Erythroblast (primary cell): Measurements from ENCODE around the gene ZSWIM5.
"Not testable (repeated sequence)": the region's sequence is repeated elsewhere in the genome, so short reads cannot be mapped to it uniquely, and the experiment has no call there.

ENCODE experiments used
- DNase-seq, 2 experiments: peaks; one replicate each; lab custom pipeline; 2025; lab: John Stamatoyannopoulos, UW
- GATA1 ChIP-seq: IDR thresholded peaks from 2 replicates; pipeline ENCODE4 v1.6.1; 2011; ENCODE audit warnings: low read depth, mild to moderate bottlenecking, control low read depth, low read length, moderate library complexity
- POLR2A ChIP-seq: IDR thresholded peaks from 2 replicates; pipeline ENCODE4 v1.6.1; 2011; ENCODE audit warnings: mild to moderate bottlenecking, low read length

Gene ZSWIM5

DNA sequence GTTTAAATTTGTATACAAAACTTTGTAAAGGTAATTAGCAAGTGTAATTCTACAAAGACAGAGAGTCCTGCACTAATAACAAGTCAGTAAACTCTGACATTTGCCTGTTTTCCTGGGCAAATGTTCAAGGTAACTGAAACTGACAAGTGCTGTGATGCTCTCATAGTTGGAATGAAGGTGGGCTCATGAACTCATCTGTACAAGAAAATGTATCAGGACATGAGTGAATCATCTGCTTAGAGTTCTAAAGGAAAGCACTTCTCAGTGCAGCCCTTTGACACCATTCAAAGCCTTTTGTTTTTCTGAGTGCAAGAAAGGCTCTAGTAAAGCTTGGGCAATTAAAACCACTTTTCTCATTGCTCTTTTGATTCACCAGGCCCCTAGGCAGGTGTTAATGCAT lies 102.9 kb downstream of the ZSWIM5 start:
- TF ChIP-seq GATA1 (no peak), POLR2A (no peak)
- DNase-seq: no peak

DNA sequence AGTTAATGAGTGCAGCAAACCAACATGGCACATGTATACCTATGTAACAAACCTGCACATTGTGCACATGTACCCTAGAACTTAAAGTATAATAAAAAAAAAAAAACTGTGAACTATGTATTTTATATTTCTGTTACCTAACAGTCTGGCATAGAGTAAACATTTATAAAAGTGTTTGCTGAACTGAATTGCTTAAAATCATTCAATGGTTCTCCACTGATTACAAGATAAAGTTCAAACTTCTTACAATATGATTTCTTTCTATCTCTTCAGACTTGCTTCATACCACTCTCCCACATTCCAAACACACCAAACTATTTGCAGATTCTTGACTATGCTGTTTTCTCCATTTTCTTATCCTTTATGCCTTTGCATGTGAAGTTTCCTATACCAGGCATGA lies 104.5 kb downstream of the ZSWIM5 start:
- TF ChIP-seq POLR2A (no peak), GATA1 (no peak)

DNA sequence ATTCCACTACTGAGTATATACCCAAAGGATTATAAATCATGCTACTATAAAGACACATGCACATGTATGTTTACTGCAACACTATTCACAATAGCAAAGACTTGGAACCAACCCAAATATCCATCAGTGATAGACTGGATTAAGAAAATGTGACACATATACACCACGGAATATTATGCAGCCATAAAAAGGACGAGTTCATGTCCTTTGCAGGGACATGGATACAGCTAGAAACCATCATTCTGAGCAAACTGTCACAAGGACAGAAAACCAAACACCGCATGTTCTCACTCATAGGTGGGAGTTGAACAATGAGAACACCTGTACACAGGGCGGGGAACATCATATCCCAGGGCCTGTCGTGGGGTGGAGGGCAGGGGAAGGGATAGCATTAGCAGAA lies 104.9 kb downstream of the ZSWIM5 start:
- not testable (repeated sequence) for DNase-seq

More for the DNA sequence above, 104.5 kb downstream of the ZSWIM5 start:
- DNase-seq: no peak

- no peak for DNase-seq
- TF ChIP-seq GATA1 (no peak), POLR2A (no peak)
These were observed 108.5 kb downstream of the ZSWIM5 start for GRCh38 chr1:45097944-45098343.

- no peak for DNase-seq
- TF ChIP-seq GATA1 (no peak), POLR2A (no peak)
These were observed 109.3 kb downstream of the ZSWIM5 start for GRCh38 chr1:45097079-45097478.

DNA sequence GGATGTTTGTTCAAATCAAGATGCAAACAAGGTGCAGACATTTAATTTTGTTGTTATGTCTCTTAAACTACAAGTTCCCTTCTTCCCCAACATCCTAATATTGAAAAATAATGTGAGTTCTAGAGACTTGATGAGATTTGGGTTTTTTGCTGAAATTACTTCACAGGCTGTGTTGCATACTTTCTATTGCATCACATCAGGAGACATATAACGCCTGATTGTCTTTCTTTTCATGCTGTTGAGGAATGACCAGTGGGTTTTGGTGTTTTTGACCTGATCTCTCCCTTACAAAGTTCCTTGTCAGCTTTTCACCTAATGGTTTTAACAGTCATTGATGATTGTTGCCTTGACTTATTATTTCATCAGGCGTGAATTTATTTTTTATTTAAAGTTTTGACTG lies 111.0 kb downstream of the ZSWIM5 start:
- DNase-seq: no peak
- TF ChIP-seq POLR2A (no peak), GATA1 (no peak)

DNA sequence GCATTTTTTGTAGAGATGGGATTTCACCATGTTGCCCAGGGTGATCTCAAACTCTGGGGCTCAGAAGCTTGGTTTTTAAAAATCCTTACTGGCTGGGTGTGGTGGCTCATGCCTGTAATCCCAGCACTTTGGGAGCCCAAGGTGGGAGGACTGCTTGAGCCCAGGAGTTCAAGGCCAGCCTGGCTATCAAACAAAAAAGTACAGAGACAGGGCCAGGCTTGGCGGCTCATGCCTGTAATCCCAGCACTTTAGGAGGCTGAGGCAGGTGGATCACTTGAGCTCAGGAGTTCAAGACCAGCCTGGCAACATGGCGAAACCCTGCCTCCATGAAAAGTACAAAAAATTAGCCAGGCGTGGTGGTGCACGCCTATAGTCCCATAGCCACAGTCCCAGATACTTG lies 112.0 kb downstream of the ZSWIM5 start:
- DNase-seq: not testable (repeated sequence)

DNA sequence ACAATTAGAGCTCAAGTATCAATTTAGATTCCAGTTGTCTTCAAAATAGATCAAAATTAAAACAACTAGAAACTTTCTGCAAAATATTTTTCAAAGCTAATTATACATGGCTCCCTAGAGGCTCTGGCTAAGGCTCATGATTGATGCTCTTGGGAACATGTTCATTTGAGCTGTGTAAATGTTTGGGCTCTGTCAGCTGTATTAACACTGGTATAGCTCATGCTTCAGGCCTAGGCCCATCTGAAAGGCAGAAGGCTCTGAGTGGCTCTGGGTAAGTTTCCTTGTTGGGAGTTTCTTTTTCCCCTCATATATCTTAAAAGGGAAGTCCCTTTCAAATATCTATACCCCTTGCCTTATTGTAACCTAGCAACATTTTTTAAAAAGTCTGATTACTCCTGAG lies 113.1 kb downstream of the ZSWIM5 start:
- TF ChIP-seq POLR2A: no peak
- no peak for DNase-seq

DNA sequence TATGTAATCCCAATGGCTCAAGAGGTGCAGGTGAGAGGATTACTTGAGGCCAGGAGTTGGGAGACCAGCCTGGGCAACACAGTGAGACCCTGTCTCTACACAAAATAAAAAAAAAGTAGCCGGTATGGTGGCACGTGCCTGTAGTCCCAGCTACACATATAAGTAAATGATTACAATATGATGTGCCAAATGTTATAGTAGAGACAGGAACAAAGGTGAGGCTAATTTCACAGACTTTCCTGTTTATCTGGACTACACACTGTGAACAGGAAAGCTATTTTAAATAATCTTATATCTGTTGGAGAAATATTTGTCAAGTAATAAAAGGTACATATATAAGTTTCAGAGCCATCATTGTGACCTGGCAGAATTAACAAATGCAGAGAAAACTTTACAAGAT lies 116.7 kb downstream of the ZSWIM5 start:
- DNase-seq: no peak
- TF ChIP-seq GATA1 (no peak), POLR2A (no peak)

- no peak for DNase-seq
- TF ChIP-seq POLR2A (no peak), GATA1 (no peak)
These were observed 121.8 kb downstream of the ZSWIM5 start for GRCh38 chr1:45084562-45084961.

DNA sequence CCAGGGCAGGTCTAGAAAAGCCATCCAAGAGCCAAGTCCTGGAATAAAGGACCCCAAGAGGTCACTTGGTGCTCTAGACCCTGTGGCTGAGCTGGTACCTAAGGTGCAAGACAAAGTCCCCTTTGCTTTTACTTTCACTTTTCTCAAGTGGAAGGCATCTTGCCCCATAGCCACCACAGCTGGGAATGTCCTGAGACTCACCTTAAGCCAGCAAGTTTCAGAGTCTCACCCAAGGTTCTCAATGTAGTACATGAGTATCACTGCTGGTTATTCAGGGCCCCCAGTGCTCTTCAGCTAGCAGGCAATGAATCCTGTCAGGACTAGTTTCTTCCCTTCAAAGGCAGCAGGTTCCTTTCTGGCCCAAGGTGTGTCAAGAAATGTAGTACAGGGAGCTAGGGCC lies 126.9 kb downstream of the ZSWIM5 start:
- DNase-seq: no peak
- TF ChIP-seq POLR2A (no peak), GATA1 (no peak)

- DNase-seq: not testable (repeated sequence)
These were observed 129.4 kb downstream of the ZSWIM5 start for GRCh38 chr1:45076959-45077358.

DNA sequence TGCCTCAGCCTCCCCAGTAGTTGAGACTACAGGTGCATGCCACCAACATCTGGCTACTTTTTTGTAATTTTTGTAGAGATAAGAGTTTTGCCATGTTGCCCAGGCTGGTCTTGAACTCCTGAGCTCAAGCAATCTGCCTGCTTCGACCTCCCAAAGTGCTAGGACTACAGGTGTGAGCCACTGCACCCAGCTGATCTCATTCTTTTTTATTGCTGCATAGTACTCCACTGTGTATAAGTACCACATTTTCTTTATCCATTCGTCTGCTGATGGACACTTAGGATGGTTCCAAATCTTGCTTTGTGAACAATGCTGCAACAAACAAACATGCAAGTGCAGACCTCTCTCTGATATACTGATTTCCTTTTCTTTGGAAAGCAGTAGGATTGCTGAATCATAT lies 134.8 kb downstream of the ZSWIM5 start:
- no peak for DNase-seq
- no peak for TF ChIP-seq GATA1
- TF ChIP-seq POLR2A: no peak

DNA sequence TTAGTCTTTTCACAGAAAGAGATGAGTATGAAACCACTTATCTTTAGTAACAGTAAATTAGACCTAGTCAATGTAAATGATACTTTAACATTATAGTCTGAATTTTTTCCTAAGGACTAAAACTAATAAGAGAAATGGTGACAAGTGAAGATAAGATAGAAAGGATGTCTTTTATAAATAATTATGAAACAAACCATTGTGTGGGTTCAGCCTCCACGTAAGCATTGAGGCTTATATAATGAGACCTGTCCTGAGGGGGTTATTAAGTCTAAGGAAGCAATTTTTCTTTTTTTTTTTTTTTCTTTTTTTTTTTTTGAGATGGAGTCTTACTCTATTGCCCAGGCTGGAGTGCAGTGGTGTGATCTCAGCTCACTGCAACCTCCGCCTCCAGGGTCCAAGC lies 138.6 kb downstream of the ZSWIM5 start:
- no peak for TF ChIP-seq POLR2A
- no peak for TF ChIP-seq GATA1
- no peak for DNase-seq

DNA sequence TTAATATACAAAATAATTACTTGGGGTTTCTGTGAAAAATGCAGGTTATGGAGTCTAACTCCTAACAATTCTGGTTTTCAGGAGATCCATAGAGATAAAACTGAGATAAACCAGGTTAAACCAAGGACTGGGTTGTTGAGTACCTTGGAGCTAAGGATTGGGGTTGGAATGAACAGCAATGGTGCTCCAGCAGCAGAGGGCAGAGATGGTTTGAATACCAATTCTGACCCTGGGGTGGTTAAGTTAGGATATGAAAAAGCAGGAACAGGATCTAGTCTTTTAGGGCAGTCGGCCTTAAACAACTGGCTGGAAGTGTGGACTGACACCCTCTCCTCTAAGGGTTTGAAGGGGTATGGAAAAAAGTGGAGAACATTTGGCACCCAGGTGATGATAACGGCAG lies 141.3 kb downstream of the ZSWIM5 start:
- no peak for DNase-seq

DNA sequence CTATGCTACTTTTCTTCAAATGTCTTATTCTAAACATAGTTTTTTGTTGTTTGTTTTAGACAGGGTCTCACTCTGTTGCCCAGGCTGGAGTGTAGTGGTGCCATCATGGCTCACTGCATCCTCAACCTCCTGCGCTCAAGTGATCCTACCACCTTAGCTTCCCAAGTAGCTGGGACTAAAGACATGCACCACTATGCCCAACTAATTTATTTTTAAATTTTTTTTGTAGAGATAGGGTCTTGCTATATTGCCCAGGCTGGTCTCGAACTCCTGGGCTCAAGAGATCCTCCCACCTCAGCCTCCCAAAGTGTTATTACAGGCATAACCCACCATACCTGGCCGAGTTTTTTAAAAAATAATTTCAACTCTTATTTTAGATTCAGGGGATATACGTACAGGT lies 143.9 kb downstream of the ZSWIM5 start:
- not testable (repeated sequence) for DNase-seq

More for the DNA sequence above, 141.3 kb downstream of the ZSWIM5 start:
- TF ChIP-seq POLR2A: no peak
- no peak for TF ChIP-seq GATA1

GRCh38 chr1:45059829-45060228 lies 146.6 kb downstream of the ZSWIM5 start:
- TF ChIP-seq GATA1: no peak
- TF ChIP-seq POLR2A: no peak
- no peak for DNase-seq
